Epithelial cell of prostate (primary cell): ENCODE measurements around the gene MAP3K4.
"Not testable (repeated sequence)": the region's sequence is repeated elsewhere in the genome, so short reads cannot be mapped to it uniquely, and the experiment has no call there.

ENCODE experiments used
- DNase-seq: peaks from one replicate; pipeline ENCODE4 v3.0.0-alpha.2; 2011; ENCODE audit warnings: low read depth, low spot score
- H3K27ac ChIP-seq: fragments of 450-650 bp; 2 replicates; pipeline ENCODE4 v1.5.1; 2017; ENCODE audit warnings: mild to moderate bottlenecking

The MAP3K4 gene

GRCh38 chr6:160971171-160971570, 20.4 kb upstream of the MAP3K4 start:
- no peak for DNase-seq
- no peak overlapping the region for H3K27ac ChIP-seq

- DNase-seq: peak; percentile 89
- peak overlapping the region; percentile 50 for H3K27ac ChIP-seq
Observed at GRCh38 chr6:160972111-160972510, 19.5 kb upstream of the MAP3K4 start.

- peak overlapping the region; percentile 50 for H3K27ac ChIP-seq
- DNase-seq: not testable (repeated sequence)
Observed at GRCh38 chr6:160972594-160972993, 19.0 kb upstream of the MAP3K4 start.

GRCh38 chr6:160973311-160974250, 18.0 kb upstream of the MAP3K4 start:
- no peak for DNase-seq
- H3K27ac ChIP-seq: peak overlapping the region; percentile 47

- peak; percentile 91 for DNase-seq
- H3K27ac ChIP-seq: peak overlapping the region; percentile 47
Observed at GRCh38 chr6:160974304-160974771, 17.2 kb upstream of the MAP3K4 start.

GRCh38 chr6:160975162-160975561, 16.4 kb upstream of the MAP3K4 start:
- no peak for DNase-seq
- H3K27ac ChIP-seq: peak overlapping the region; percentile 47

- DNase-seq, H3K27ac ChIP-seq: not testable (repeated sequence)
Observed at GRCh38 chr6:160975961-160976360, 15.6 kb upstream of the MAP3K4 start.

- H3K27ac ChIP-seq: peak overlapping the region; percentile 27
- DNase-seq: no peak
Observed at GRCh38 chr6:160978141-160978901, 13.2 kb upstream of the MAP3K4 start.

- no peak overlapping the region for H3K27ac ChIP-seq
- no peak for DNase-seq
Observed at GRCh38 chr6:160979061-160979708, 12.4 kb upstream of the MAP3K4 start.

- H3K27ac ChIP-seq, DNase-seq: not testable (repeated sequence)
Observed at GRCh38 chr6:160983377-160983948, 8.1 kb upstream of the MAP3K4 start.

- H3K27ac ChIP-seq: no peak overlapping the region
- DNase-seq: no peak
Observed at GRCh38 chr6:160986851-160987250, 4.7 kb upstream of the MAP3K4 start.

- no peak overlapping the region for H3K27ac ChIP-seq
- no peak for DNase-seq
Observed at GRCh38 chr6:160987265-160987664, 4.3 kb upstream of the MAP3K4 start.

- peak overlapping the region; percentile 87 for H3K27ac ChIP-seq
- no peak for DNase-seq
Observed at GRCh38 chr6:160990847-160991405, 643 bp upstream of the MAP3K4 start.

GRCh38 chr6:160992061-160992979, 751 bp downstream of the MAP3K4 start:
- no peak for DNase-seq
- H3K27ac ChIP-seq: peak overlapping the region; percentile 87

- H3K27ac ChIP-seq: peak overlapping the region; percentile 87
- DNase-seq: no peak
Observed at GRCh38 chr6:160992980-160993314, 1.4 kb downstream of the MAP3K4 start.

- DNase-seq: no peak
- peak overlapping the region; percentile 92 for H3K27ac ChIP-seq
Observed at GRCh38 chr6:160995271-160995670, 3.7 kb downstream of the MAP3K4 start.

GRCh38 chr6:160996131-160996601, 4.6 kb downstream of the MAP3K4 start:
- DNase-seq: no peak
- H3K27ac ChIP-seq: peak overlapping the region; percentile 92

GRCh38 chr6:160998217-160998616, 6.6 kb downstream of the MAP3K4 start:
- no peak for DNase-seq
- H3K27ac ChIP-seq: peak overlapping the region; percentile 92

- DNase-seq: no peak
- no peak overlapping the region for H3K27ac ChIP-seq
Observed at GRCh38 chr6:160998766-160999165, 7.2 kb downstream of the MAP3K4 start.
